Inflammatory macrophage treated with lipopolysaccharide for 4 hours (primary cell): Measurements from ENCODE around the gene TMEM41A.

ENCODE experiments used
- DNase-seq: peaks from one replicate; pipeline ENCODE4 v3.0.0-alpha.2; 2020

The TMEM41A gene

DNA sequence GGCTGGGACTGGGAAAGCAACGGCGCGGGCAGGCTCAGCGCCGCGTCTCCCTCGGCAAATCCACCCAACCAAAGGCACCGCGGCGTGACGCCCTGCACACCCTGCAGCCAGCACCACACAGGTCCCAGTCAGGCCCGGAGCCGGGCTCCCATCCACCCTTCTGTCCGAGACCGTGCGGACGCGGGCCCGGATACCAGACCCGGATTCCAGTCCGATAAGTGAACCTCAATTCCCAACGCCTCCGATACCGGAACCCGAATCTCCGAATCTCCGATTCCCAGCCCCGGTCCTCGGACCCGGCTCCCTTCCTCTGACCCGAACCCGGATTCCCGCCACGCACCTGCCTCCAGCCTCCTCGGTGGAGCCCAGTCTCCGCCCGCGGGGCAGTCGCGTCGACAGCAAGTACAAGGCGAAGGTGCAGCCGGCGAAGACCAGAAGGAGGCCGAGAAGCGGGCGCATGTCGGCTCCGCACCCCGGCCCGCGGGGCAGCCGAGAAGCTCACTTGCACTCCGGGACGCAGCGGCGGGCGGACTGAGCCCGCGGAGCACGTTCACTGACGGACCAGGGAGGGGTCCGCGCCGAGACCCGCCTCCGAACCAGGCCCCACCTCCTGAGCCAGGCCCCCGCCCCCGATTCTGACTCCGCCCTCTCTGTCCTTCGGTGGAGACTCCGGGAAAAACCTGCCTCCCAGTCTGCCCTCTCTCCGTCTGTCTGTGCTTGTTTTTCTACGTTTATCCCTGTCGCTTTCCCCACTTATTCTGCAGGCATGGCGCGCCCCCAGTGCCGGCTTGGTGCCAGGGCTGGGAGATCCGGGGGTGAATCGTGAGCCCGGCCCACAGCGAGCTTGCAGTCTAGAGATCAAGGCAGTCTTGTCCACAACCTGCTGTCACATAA is at the start of gene TMEM41A:
Gene TMEM41A, minus strand, starts transcription at position 533 of the 894 bp plus-strand sequence. Its CDS starts 74 bp downstream, at position 459.
- DNase-seq: peak; percentile 92

DNA sequence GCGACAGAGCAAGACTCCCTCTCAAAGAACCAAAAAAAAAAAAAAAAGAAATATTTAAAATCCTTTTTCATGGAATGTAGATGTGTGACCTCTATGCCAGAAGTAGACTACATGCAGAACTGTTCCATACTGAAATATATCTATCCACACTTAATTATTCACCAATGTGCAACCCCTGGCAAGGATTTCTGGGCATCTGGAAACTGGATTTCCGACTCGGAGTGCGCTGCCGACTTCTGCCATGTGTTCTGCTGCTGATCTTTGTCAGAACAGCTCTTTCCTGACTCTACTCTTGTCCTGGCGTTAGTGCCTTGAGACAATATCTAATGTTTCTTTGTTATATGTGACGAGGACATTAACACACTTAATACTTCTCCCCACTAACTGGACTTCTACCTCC is 41.9 kb upstream of the TMEM41A start:
- no peak for DNase-seq

GRCh38 chr3:185539934-185540333 is 41.1 kb upstream of the TMEM41A start:
- no peak for DNase-seq

DNA sequence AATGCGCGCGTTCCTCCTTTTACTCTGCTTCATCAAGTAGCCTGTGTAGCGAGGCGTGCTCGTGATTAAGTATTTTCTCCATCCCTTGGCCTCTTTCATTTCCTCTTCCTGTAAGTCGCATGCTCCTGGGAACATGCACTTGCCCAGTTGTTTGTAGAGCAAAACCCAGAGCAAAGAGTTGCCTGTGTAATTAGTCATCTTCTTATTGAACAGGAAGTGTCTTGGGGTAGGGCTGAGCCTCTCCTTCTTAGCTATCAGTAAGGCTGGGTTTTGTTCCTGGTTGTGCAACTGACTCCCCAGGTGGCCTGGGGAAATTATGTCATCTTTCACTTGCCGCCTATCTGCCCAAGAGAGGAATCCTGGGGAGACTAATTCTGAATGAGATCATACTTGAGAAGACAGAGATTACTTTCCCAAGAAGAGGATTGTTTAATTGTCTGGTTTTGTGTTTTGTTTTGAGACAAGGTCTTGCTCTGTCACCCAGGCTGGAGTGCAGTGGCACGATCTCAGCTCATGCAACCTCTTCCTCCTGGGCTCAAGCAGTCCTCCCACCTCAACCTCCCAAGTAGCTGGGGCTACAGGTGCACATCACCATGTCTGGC is 38.6 kb upstream of the TMEM41A start:
- peak; percentile 95 for DNase-seq

- DNase-seq: no peak
Observed at GRCh38 chr3:185534511-185534910, 35.7 kb upstream of the TMEM41A start.

DNA sequence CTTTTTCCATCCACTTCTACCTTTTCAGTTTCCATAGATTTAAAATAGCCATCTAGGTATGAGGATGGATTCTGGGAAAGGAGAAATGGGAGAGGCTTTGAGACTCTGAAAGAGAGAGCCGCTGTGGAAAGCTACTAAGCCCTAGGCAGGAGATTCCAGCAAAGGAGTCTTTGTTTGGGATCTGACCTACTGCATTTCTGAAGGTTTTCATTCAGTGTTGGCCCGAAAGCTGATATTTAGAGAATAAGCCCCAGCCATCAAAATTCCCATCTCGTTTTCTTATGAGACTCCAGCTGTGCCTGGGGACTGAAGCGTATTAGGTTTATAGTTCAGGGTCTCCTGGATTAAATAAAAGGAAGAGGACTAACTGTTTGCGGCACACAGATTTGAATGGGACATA is 34.1 kb upstream of the TMEM41A start:
- DNase-seq: no peak

DNA sequence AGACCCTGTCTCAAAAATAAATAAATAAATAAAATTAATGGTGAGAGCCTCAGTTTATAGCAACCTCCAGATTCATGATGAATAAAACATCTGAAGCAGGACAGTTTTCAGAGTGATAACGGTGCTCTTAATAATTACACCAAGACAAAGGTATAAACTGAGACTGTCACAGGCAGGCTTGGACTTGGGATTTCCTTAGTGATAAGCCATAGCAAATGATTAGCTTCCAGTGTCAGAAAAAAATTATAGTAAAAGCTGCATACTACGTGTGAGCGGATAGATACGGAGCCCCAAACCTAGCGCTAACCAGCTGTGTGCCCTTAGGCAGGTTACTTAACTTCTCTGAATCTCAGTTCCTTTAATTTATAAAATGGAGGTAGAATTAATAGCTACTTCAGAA is 32.0 kb upstream of the TMEM41A start:
- no peak for DNase-seq

- no peak for DNase-seq
Observed at GRCh38 chr3:185528532-185528931, 29.7 kb upstream of the TMEM41A start.

- DNase-seq: no peak
Observed at GRCh38 chr3:185527364-185527763, 28.5 kb upstream of the TMEM41A start.

GRCh38 chr3:185526349-185526951 is 27.6 kb upstream of the TMEM41A start:
- no peak for DNase-seq

DNA sequence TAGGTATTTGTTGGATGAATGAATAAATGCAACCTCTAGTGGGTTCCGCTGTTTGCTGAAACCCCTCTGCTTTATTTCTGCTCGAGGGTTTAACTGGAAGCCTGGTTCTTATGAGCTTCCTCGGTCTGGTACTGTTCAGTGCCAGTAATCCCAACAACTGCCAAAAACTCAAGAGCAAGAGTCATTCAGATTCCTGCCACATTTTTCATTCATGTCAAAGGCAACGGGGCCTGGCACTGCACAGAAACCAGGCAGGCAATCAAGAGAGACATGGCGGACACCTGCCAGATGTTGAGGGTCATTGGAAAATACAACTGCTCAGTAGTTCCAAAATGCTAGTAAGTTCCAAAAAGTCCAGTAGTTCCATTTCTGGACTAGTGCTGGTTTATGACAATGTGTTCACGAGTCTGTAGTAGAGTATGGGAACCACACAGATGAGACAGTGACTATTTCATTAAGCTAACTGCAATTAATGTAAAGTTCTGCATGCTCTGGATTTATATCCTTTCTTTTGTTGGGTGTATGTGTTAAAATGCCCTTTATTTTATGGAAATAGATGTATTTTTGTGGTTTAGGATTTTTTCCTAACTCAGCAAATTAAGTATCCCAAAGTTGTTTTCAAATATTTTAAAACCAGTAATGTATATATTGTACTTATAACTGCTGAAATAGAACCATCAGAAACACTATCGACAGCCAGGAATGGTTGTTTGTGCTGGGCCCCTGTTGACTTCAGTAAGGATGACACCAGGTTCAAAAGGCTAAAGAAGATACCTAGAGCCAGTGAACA is 22.7 kb upstream of the TMEM41A start:
- no peak for DNase-seq

DNA sequence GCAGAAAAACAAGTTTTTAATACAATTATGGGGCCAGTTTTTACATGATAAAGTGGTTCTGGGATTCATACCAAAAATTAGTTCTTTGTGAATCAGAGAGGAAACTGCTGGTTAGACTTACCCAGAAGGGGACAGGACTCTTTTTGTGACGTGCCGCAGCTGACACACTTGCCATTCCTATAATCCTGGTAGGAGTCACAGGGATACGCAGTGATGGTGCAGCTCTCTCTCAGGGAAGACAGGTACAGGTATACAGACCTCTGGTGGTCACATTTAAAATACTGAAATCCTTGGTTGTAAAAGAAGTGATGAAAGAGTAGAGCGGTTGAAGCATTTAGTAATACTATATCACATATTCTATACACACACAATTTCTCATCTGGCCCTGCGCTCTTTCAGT is 20.2 kb upstream of the TMEM41A start:
- DNase-seq: no peak

- DNase-seq: no peak
Observed at GRCh38 chr3:185517387-185518130, 18.7 kb upstream of the TMEM41A start.

GRCh38 chr3:185511711-185512110 is 12.9 kb upstream of the TMEM41A start:
- DNase-seq: no peak

DNA sequence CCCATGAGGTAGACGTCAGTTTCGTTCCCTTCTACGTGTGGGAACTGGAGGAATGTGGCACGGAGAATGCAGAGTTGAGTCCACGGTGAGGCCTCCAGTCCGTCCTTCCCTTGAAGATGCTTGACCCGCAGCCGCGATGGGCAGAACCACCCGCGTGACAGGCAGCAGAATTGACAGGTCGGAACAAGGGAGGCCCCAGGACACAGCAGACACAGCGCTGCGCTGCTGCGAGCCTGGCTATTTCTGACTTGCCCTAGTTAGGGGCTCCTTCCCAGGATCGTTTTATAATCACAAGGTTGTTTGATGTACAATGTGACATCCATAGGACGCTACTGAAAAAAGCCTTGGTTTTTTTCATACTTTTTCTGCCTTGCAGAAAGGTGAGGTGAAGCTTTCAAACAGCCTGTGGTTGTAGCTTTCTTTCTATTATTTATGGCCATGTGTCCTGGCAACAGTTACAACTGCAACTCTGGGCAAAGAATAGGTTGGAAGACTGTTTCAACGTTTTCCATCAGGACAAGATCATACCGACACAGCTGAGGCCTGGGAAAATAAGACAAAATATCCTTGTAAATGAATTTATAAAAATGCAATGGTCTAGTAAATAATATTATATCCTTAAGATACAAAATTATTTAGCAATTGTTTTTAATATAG is 9.6 kb upstream of the TMEM41A start:
- no peak for DNase-seq

DNA sequence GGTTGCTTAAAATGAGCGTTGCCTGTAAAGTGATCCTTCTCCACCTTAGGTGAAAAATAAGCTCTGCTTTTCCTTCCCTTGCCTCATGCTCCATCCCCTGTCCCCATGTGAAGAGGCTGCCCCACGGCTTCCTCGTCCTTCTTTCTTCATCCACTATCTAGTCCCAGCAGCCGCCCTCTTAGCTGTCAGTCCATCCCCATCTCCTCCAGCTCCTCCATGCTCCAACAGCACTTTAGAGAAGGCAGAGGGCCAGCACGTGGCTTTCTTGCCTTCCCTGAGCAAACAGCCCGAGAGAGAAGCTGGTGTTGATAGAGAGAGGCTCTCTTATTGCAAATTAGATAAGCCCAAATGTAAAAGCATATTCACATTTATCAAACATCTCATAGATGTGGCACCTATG is 9.0 kb upstream of the TMEM41A start:
- DNase-seq: no peak

DNA sequence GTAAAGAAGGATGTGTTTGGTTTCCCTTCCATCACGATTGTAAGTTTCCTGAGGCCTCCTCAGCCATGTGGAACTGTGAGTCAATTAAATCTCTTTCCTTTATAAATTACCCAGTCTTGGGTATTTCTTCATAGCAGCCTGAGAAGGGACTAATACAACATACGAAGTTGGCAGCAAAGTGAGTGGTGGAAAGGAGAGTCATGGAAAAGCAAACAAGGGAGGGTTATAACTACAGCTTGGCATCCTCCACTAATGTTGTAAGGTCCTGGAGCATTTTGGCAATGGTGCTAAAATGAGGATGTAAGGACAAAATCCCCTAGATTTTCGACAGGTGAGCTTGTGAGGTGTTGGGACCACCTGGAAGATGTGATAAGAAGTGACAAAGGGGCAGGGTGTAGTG is 5.8 kb upstream of the TMEM41A start:
- DNase-seq: no peak

GRCh38 chr3:185503521-185503920 is 4.7 kb upstream of the TMEM41A start:
- DNase-seq: no peak

DNA sequence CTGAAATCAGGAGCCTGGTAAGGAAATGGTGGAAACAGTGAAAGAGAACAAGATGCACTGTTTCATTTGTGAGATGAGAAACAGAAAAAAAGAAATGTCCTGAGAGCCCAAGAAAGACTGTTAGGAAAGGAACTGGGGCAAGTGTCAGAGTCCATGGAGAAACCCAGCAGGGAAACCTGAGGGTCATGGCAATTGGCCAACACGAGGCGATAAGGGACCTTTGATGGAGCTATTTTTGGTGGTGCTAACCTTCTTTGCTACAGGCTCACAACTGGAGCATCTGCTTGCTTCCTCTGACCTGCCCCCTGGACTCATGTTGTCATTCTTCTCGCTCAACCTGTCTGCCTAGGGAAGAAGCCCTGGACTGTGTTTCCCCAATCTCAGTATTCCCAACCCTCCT is 4.2 kb upstream of the TMEM41A start:
- DNase-seq: no peak

GRCh38 chr3:185490241-185490640 is 8.6 kb downstream of the TMEM41A start:
- no peak for DNase-seq

- no peak for DNase-seq
Observed at GRCh38 chr3:185489462-185489861, 9.4 kb downstream of the TMEM41A start.

- no peak for DNase-seq
Observed at GRCh38 chr3:185488465-185488864, 10.4 kb downstream of the TMEM41A start.
